NT2/D1 (cell line): ENCODE results near the gene GPR132.

Source experiments
- SUZ12 ChIP-seq: IDR thresholded peaks from 2 replicates; pipeline ENCODE4 v1.6.1; 2011; ENCODE audit not compliant: insufficient read length, insufficient read depth; ENCODE audit errors: extremely low read depth
- YY1 ChIP-seq: IDR thresholded peaks from 2 replicates; pipeline ENCODE4 v1.6.1; 2011; ENCODE audit not compliant: insufficient read length, insufficient read depth
- ZNF274 ChIP-seq: IDR thresholded peaks from 2 replicates; pipeline ENCODE4 v1.6.1; 2011; ENCODE audit warnings: mild to moderate bottlenecking, low read depth, low read length

GRCh38 chr14:105094193-105094907 lies 29.1 kb upstream of the GPR132 start:
- TF ChIP-seq ZNF274 (no peak), YY1 (no peak), SUZ12 (no peak)
